Lung (tissue), 12 donors: ENCODE data around the gene SLC18A3. TPM values are rescaled to one million over a fixed set of nuclear protein-coding genes. Genes with fewer than 3 reads are reported as not detected.

Source experiments
- ATAC-seq: fragments of 200-7000 bp; cut with Tn5 transposase; one replicate; pipeline ENCODE4 v1.9.1; 2020; ENCODE audit warnings: moderate number of reproducible peaks; ENCODE audit not compliant: insufficient read depth, low FRiP score
- DNase-seq, 3 donors: peaks; one replicate each; pipeline ENCODE4 v3.0.0-alpha.2; 2013 to 2017
- H3K27ac ChIP-seq, 2 donors: one replicate each; pipeline ENCODE4 v1.5.1; 2013; ENCODE audit warnings: mild to moderate bottlenecking in 2 of 2, moderate library complexity in 2 of 2, control low read depth in 1 of 2, inconsistent platforms in 1 of 2, low read depth in 1 of 2, low read length in 1 of 2
- H3K27me3 ChIP-seq, 3 donors: one replicate each; pipeline ENCODE4 v1.5.1; 2013; ENCODE audit warnings: low read length in 2 of 3; ENCODE audit not compliant: control insufficient read depth in 3 of 3, insufficient read depth in 3 of 3
- H3K36me3 ChIP-seq, 4 donors: one replicate each; pipeline ENCODE4 v1.5.1; 2013; ENCODE audit warnings: low read length in 4 of 4, mild to moderate bottlenecking in 1 of 4, moderate library complexity in 1 of 4; ENCODE audit not compliant: control insufficient read depth in 4 of 4, insufficient read depth in 4 of 4
- H3K4me1 ChIP-seq, 5 donors: one replicate each; pipeline ENCODE4 v1.5.1; 2013; ENCODE audit warnings: low read length in 5 of 5, mild to moderate bottlenecking in 2 of 5, moderate library complexity in 1 of 5; ENCODE audit not compliant: control insufficient read depth in 5 of 5, insufficient read depth in 5 of 5
- H3K4me3 ChIP-seq: one replicate; pipeline ENCODE4 v1.5.1; 2013; ENCODE audit warnings: mild to moderate bottlenecking, control low read depth, moderate library complexity
- H3K9ac ChIP-seq, 2 donors: one replicate each; pipeline ENCODE4 v1.5.1; 2013; ENCODE audit warnings: low read length in 2 of 2, control low read depth in 1 of 2; ENCODE audit not compliant: insufficient read depth in 1 of 2
- H3K9me3 ChIP-seq, 4 donors: one replicate each; pipeline ENCODE4 v1.5.1; 2013; ENCODE audit warnings: low read length in 3 of 4, mild to moderate bottlenecking in 1 of 4, moderate library complexity in 1 of 4; ENCODE audit not compliant: control insufficient read depth in 4 of 4, insufficient read depth in 3 of 4
- WGBS, 2 donors: extraction: QIAGEN DNeasy Blood & Tissue Kit; methylation state at CpG; one replicate each; pipeline ENCODE4 v1.1.7; 2013; 5-methylcytosine and 5-hydroxymethylcytosine counted together
- polyA plus RNA-seq, 2 donors: library from polyadenylated mRNA; stranded (reverse); fragments of 200-250 nt; gene quantifications; one replicate each; pipeline ENCODE4 v1.2.1, GENCODE V29; 2013
- total RNA-seq, 2 donors: library from RNA; depleted of rRNA in 1 of 2; stranded (reverse); fragments of >200 nt in 1 of 2; gene quantifications; one replicate each; pipeline ENCODE4 v1.2.1, GENCODE V29; 2014 to 2021
- TF ChIP-seq, protein P1 (sequence below): IDR thresholded peaks from 2 replicates; pipeline ENCODE4 v1.5.1; 2012; ENCODE audit warnings: mild to moderate bottlenecking; ENCODE audit errors: control extremely low read depth, extremely low read depth
- donor health status: control.
- donor health status: control.
- donor health status: Bipolar disorder and iron deficiency.
- donor health status: healthy.
- donor health status: DM: yes; HTN: yes; CAD: no.

SLC18A3 gene
- total and polyA plus RNA-seq, 4 donors: not detected

DNA sequence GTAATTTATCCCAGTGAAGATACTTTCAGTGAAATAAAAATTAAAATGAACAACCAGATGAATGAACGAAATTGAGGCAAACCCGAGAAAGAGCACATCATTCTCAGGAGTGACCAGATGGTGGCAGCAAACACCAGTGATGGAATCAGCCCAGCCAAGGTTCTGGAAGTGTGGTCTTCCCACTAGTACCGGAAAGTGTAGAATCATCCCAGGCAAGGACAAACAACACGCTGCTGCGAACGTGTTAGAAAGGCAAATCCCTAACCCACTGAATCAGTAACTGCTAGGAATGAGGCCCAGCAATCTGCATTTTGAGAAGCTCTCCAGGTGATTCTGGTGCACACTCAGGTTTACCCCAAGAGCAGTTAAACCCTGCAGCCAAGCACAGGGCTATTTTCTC is 15.5 kb upstream of the SLC18A3 start:
- ATAC-seq: peak; percentile 70
- Histone ChIP-seq H3K9me3 (peaks cover 0 to under 1% (median 0%) of the 10 kb centered on the region in 4 donors), H3K27me3 (peaks cover 0 to 3% (median 0%) of the 10 kb centered on the region in 3 donors), H3K27ac (no peak overlapping the region), H3K4me1 (peaks cover 0 to 2% (median 0%) of the 10 kb centered on the region in 5 donors), H3K9ac (no peak overlapping the region), H3K36me3 (no peaks in the 10 kb centered on the region), H3K4me3 (no peak overlapping the region)
- TF ChIP-seq, protein P1, sequence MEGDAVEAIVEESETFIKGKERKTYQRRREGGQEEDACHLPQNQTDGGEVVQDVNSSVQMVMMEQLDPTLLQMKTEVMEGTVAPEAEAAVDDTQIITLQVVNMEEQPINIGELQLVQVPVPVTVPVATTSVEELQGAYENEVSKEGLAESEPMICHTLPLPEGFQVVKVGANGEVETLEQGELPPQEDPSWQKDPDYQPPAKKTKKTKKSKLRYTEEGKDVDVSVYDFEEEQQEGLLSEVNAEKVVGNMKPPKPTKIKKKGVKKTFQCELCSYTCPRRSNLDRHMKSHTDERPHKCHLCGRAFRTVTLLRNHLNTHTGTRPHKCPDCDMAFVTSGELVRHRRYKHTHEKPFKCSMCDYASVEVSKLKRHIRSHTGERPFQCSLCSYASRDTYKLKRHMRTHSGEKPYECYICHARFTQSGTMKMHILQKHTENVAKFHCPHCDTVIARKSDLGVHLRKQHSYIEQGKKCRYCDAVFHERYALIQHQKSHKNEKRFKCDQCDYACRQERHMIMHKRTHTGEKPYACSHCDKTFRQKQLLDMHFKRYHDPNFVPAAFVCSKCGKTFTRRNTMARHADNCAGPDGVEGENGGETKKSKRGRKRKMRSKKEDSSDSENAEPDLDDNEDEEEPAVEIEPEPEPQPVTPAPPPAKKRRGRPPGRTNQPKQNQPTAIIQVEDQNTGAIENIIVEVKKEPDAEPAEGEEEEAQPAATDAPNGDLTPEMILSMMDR: peak; percentile 50
- DNase-seq: peak; percentile 54 to 71 (median 65)
- 1 to 2% methylated on average over 6 of the region's 6 CpGs for WGBS, 2 donors

DNA sequence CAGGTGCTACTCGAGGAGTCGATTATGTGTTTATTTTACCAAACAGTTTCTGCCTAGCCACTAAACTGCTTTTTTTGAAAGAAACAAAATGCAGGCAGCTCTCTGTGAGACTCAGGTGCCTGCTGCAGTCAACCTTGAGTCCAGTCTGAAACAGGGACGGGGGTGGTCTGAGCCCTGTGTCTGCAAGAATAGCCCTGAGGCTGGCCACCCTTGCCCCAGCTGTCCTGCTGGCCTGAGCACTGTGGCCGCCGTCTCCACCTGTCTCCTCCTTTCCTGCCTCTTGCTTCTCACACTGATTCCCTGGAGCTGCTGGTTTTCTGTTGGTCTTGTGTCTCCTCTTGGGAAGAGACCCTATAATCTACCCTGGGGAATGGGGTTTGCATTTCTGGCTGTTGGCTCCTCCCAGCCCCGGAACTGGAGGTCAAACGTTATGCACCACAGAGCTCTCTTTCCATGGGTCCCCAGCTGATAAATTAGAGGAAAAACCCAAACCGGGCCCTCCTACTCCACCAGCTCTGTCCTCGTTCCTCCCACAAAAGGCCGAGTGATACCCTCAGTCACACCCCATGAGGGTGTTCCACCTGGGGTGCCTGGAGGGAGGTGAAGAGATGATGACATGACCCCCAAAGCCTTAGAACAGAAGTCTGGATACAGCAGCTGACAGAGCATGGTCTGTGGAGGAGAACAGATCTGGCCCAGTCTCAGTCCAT is 15.0 kb upstream of the SLC18A3 start:
- Histone ChIP-seq H3K27me3 (peaks cover 0 to 3% (median 0%) of the 10 kb centered on the region in 3 donors), H3K9ac (no peak overlapping the region), H3K4me3 (no peak overlapping the region), H3K4me1 (peaks cover 0 to 2% (median 0%) of the 10 kb centered on the region in 5 donors), H3K27ac (no peak overlapping the region), H3K9me3 (no peaks in the 10 kb centered on the region), H3K36me3 (no peaks in the 10 kb centered on the region)
- TF ChIP-seq, protein P1: no peak
- ATAC-seq: no peak
- DNase-seq: no peak
- 56 to 77% methylated on average over 10 of the region's 10 CpGs for WGBS, 2 donors

GRCh38 chr10:49595713-49596492 is 14.2 kb upstream of the SLC18A3 start:
- TF ChIP-seq, protein P1: no peak
- H3K27me3 ChIP-seq: peaks cover 0 to 3% (median 0%) of the 10 kb centered on the region in 3 donors
- no peak for DNase-seq
- ATAC-seq: no peak
- H3K4me1 ChIP-seq: peaks cover 0 to 2% (median 0%) of the 10 kb centered on the region in 5 donors
- H3K36me3 ChIP-seq: no peaks in the 10 kb centered on the region
- WGBS, 2 donors: 60 to 63% methylated on average over 13 of the region's 13 CpGs
- H3K4me3 ChIP-seq: no peak overlapping the region
- H3K9me3 ChIP-seq: no peaks in the 10 kb centered on the region
- H3K9ac ChIP-seq: no peak overlapping the region
- no peak overlapping the region for H3K27ac ChIP-seq
